ENCODE measurements around the gene FARS2.

Gene FARS2

DNA sequence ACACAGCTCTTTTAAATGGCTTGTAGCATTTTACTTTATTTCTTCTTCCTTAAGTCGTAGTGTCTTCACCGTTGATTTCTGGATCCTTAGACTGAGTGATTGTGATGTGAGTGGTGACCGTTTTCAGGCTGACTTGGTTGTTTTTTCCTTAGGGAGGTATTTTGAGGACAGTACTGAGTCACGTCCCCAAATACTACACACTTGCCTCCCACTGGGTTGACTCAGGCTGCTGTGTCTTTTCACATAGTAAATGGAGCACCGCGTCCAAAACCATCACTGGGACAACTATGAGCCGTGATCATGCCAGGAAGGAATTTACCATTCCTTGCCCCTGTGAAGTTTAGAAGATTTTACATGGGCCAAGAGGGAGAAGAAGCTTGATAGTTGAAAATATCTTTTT lies 174.1 kb downstream of the FARS2 start:
- no peak for DNase-seq

DNA sequence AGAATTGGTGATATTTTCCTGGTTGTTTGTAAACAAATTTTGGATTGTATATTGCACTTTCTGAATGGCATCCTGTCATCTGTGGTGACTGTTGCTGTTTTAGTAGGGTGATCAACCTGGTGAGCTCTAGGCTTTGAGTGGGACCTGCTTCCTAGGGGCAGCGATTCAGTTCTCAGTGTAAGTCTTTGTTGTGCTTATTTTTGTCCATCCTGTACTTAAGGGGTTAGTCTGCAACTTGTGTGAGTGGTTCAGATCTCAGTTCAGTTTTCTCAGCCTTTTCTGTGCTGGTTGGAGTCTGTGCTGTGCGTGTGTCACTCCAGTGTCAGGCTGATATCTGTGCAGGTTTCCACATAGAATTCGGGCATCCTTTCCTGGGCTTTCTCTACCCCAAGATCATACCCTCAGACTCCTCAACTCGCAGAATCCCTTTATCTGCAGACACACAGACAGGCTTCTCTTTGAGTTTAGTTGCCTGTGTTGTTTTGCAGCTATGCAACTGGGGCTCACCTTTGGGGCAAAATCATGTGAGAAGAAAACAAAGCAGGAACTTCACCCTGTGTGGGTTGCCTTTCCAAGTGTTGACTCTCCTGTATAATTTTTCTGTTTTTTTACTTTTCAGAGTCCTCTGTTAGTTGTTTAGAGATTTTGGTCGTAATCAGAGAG lies 177.7 kb downstream of the FARS2 start:
- DNase-seq: no peak

DNA sequence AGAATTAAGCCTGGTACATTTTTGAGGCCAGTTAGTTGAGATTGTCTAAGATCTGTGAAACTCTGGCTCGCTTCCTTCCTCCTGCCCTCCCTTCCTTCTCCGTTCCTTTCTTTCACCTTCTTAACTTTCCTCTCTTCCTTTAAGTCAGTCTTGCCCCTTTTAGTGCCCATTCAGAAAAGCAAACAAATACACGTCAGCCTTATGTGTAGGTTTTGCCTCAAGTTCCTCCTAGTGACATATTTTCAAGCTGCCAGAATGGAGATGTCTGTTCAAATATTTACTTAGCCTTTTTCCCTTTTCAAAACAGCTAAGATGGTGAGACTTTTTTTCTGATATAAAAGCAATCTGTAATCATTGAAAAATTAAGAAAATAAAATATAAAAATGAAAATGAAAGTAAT lies 178.4 kb downstream of the FARS2 start:
- DNase-seq: no peak

DNA sequence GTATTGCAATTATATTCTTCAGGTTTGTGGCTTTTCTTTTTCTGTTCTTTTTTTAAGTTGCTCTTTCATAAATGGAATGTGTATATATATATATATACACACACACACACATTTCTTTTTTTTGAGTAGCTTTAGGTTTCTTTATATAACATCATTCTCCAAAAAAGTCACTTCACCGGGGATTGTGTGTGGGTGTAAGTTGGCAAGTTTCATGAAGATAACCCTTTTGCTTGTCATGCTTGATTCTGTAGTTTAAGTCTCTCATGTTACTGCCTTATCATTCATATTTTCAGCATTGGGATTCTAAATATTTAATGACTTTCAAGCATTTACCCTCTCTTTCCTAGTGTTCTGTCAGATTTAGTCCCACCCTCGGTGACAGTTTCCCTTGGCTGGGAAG lies 181.0 kb downstream of the FARS2 start:
- DNase-seq: no peak

DNA sequence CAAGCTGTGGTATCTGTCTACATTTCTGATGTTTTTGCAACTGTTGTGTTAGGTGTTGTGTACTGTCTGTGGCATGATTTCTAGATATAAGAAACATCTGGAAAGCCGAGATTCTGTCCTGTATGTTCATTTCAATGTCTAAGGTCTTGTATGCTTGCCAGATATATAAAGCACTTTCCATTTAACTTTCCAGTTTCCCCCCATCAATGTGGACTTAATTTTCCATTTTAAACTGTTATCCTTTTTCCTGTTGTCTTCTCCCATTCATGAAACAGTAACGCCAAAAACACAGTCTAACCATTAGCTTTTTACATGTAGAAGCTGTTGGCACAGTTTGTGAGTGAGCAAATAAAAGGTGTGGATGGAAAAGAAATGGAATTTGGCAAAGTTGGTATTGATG lies 181.6 kb downstream of the FARS2 start:
- no peak for DNase-seq

DNA sequence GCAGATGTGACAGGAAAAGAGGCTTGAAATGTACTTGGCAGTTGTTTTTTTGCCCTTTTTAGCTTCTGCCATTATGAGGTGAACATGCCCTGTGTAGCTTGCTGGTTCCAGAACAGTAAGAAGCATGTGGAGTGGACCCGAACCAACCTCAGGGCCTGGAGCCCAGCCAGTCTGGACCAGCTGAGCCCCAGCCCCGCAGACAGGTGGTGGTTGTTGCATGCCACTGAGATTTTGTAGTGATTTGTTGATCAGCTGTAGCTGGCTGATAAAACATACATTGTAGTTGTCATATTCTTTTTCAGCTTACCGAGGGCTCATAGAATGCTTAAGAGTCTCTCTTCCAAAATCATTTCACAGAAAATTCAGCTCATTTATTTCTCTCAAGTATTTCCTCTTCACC lies 182.2 kb downstream of the FARS2 start:
- no peak for DNase-seq

DNA sequence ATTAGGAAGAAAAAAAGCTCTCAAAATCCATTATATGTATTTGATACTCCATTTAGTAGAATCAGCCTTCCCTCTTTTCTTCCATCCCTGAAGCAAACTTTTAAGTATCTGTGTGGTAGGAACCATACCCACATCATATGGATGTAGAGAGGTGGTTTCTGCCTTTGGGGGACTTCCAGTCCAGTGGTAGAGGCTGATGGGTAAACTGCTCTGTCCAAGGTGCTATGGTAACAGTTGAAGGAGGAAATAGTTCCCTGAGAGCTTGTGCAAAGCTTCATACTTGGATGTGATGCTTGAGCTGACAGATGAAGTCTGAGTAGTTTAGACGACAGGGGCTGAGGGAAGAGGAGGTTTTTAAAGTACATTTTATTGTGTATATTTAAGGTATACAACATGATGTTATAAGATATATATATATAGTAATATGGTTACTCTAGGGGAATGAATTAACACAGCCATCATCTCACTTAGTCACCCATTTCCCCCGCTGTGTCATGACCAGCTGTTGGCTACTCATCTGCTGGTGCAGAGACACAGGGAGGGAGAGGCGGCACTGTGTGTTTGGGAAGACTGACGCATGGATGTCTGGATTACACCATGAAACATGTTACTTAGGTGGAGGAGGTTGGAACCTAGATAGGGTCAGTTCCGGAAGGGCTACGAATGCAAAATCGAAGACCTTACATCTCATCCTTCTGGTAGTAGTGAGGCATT lies 185.2 kb downstream of the FARS2 start:
- DNase-seq: no peak

DNA sequence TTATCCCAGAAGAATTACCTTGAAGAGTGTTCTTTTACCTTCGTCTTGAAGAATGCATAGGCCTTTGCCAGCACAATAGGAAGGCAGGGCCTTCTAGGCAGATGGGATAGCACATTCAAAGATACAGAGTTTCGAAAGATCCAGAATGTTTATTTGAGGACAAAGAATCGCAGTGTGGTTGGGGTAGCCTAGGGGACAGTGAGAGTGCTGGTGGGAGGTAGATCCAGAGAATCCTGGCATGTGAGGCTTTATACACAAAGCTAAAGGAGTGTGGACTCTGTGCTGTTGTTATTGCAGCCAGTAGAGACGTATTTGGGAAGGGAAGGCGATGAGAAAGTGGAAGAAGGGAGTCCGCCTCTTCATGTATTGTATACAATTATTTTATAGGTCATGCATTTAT lies 186.6 kb downstream of the FARS2 start:
- DNase-seq: no peak

DNA sequence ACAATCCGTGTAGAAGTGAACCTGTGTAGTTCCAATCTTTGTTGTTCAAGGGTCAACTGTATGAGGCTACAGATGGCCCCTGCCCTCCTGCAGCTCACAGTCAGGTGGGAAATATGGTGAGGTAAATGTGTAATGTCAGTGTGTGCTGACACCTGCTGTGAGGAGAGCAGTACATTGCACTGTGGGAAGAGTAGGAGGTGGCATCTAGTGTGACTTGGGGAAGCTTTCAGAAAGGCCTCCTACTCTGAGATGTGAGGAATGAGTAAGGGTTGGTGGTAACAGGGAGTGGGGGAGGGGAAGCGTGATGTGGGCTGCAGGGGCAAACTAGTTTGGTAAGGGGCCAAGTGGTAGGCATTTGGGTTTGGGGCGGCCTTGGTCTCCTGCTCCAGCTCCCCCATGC lies 188.8 kb downstream of the FARS2 start:
- no peak for DNase-seq

DNA sequence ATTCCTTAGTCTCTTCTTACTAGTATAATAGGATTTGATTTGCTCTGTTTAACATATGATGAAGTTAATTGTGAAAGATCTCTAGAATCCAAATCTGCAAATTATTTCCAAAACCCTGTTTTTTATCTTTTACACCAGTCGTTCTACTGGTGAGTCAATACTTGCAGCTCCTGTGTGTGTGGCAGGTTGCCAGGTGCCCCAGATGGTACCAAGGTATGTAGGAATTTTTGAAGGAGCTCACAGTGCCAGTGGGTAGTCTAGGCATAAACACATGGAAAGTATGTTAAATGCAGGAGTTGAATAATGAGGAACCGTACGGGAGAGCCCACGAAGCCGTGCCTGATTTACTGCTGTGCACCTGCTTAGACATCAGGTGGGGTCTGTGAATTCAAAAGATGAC lies 192.2 kb downstream of the FARS2 start:
- peak in 1 of 2 experiments; percentile 35 for DNase-seq

DNA sequence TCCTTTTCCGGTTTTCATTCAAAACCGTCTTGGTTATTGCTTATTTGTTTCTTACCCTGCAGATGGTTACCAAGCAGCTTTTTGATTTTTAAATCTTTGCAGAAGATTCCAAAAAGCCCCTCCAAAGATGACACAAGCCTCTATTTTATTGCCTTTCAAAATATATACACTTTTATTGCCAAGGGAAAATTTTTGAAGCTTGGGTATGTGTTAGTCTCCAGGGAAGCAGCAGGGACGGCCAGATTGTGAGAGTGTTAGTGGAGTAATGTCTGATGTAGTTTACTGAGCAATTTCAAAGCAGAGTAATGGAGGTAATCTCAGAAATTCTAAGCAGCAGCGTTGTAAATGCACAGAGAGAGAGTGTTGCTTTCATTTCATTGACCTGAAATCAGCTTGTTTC lies 193.8 kb downstream of the FARS2 start:
- DNase-seq: no peak

DNA sequence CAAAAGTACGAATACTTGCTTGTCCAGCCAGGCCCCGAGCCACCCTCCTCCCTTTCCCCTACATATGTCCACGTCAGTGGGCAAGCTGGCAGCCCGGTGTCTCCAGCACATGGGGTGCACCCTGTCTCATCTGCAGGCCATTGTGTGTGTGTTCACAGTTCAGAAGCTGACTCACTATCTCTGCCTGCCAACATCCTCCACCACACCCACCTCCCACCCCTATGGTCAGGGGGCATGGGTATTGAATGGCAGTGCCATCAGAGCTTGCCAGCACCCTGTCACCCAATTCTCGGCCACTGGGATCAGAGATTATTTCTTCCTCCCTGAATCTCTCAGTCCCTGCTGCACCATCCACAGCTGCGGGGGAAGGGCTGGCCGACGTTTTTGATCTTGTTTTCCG lies 195.7 kb downstream of the FARS2 start:
- DNase-seq: no peak

DNA sequence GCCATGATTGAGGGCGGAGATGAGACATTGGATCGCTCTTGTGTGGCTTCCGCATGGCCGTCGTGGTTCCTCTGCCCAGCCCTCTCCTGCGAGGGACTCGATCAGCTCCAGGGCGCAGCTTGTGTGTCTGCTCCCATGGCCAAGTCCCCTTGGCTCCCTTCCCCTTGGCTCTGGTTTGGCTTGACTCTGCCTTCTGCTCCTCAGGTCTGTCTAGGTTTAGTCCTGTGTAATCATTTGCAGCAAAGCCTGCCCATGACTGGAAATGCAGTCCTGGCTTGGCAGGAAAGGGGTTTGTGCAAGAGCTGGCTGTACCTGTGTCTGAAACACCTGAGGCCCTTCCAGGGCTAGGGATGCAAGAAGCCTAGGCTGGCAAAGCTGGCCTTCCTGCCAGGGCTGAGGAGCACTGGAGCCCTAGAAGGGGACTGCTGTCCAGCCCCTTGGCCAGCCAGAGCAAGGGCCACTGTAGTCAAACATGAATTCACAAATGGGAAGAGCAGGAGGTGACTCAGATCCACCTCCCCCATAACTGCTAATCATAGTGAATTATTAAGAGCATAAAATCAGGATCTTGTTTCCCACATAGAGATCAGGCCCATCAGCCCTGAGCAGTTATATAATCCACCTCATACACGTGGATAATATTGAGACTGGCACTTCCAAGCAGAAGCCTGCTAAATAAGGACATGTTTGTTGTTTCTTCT lies 196.8 kb downstream of the FARS2 start:
- peak; percentile 95 to 97 for DNase-seq

DNA sequence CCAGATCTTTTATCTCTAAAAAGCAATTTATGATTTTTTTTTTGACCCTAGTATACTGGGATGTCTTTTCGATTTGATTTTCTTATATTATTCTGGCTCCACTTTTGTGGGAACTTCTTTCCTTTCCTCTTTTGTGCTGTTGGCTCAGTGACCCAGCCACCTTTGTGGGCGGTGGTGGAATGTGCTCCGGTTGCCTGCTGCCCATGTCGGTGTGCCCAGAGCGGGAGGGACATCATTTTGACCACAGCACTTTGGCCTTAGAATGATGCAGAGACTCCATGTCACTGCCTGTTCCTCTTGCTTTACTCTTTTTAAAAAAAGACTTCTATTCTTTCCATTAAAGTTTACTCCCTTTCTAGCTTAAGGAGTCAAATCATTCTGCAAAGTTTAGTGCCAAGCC lies 198.0 kb downstream of the FARS2 start:
- DNase-seq: no peak

DNA sequence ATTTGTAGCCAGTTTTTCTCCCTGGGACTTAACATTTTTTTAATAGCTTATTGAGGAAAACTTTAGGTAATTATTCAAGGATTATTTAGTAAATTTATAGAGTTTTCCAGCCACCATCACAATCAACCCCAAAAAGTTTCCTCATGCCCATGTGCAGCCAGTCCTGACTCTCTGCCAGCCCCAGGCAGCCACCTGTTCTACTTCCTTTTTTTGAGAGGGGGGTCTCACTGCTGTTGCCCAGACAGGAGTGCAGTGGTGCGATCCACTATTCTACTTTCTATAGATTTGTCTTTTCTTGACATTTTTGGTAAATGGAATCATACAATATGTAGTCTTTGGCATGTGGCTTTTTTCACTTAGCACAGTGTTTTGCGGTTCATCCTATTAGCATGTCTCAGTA lies 200.1 kb downstream of the FARS2 start:
- DNase-seq: no peak

DNA sequence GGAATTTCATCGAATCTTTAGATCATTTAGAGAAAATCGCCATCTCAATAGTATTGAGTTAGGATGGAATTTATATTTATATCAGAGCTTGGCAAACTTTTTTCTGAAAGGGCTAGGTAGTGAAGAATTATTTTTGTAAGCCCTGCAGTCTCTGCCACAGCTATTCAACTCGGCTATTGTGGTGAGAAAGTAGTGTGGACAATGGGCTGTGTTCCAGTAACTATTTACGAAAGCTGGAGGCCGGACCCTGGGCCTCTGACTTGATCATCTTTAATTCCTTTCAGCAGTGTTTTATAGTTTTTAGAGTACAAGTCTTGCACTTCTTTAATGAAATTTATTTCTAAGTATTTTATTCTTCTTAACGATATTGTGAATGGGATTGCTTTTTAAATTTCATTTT lies 201.5 kb downstream of the FARS2 start:
- no peak for DNase-seq

DNA sequence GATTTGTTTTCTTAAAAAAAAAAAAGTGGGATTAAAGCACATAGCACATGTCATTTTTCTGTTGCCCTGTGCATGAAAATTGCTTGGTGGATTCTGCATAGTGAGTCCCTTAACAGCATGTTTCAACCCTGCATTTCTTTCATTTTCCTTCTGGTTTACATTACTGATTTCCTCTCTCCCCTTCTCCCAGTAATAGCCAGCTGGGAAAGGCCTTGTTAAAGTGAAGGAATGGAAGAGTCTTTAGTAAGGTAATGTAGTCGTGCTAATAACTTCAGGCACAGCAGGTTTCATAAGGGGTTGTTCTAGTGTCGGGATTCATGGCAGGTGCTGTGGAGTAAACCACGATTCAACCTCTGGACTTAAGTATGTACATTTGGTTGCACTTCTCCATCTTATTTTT lies 202.4 kb downstream of the FARS2 start:
- no peak for DNase-seq

DNA sequence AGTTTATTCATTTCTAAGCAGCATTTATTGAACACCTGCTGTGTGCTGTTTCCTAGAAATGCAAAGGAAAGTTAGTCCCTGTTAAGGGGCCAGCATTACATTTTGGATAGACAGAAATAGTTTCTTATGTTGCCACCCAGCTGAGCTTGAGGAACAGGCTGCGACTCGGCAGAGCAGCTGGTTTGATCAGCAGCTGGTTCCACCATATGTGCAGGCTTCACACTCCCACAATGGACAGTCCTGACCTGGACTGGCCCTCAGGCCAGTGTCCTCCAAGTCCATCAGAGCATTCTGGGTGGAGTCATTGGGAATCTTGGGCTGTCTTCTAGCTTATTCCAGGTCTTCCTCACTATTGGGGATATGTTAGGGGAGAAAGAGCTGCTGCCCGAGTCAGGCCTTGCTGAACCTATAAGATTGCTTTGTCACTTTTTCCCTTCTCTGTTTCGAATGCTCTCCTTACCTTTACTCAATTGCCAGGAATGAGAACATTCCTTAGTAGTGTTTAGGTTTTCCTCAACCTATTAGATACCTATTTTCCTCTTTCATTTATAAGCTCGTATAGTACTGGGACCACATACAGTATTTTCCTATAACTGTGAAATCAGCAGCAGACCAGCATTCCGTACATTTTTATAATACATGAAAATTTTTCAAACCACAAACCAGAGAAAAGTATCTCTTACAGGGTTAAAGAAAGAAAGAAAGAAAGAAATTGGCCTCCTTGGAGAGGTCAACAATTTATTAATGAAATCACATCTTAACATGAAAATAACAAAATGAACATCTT lies 203.0 kb downstream of the FARS2 start:
- no peak for DNase-seq

DNA sequence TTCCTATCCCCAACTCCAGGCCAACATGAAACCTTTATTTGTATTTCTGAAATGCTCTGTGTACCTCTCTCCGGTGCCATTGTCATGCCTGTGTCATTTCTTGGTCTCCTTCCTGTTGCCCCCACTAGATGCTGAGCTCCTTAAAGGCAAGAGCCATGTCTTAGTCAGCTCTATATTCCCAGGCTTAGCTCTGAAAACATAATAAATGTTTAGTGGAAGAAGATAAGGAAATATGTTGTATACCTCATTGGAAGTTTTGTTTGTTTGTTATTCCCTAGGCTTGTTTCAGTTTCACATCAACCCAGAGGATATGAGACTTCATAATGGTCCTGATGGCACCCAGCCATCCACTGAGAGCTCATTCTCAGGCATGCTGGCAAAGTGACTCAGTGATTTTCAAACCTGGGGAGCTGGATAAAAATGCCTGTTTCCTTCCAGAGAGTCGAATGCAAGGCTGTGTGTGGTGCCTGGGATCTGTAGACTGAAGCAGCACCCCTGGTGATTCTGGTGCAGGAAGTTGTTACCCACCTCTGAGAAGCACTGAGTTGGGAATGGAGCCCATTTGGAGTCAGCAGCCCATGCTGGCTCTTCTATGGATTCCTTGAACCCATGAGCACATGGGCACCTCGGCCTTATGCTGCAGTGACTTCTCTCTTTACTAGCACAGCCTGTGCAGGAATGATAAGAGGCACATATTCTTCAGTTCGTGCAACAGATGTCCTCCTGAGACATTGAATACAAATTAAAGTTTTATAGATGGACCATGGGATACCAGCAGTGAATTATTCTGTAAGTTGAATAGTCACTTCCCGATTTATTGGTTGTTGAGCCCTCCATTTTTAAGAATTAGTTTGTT lies 205.2 kb downstream of the FARS2 start:
- no peak for DNase-seq

DNA sequence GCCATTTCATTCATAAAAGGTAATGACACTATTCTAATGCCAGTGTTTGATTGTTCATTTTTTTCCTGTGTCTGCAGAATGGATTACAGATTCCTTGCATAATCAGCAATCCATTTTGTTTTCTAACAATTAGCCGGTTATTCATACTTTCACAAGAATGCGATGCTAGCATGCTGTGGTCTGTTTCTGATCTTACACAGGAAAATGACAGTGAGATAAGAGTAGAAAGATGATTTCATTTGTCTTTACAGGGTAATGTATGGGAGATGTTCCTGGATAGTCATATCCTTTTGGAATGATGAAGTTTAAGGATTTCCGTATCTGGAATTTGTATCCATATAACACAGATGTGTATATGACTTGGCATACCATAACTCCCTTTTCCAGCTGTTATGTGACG lies 207.3 kb downstream of the FARS2 start:
- no peak for DNase-seq

DNA sequence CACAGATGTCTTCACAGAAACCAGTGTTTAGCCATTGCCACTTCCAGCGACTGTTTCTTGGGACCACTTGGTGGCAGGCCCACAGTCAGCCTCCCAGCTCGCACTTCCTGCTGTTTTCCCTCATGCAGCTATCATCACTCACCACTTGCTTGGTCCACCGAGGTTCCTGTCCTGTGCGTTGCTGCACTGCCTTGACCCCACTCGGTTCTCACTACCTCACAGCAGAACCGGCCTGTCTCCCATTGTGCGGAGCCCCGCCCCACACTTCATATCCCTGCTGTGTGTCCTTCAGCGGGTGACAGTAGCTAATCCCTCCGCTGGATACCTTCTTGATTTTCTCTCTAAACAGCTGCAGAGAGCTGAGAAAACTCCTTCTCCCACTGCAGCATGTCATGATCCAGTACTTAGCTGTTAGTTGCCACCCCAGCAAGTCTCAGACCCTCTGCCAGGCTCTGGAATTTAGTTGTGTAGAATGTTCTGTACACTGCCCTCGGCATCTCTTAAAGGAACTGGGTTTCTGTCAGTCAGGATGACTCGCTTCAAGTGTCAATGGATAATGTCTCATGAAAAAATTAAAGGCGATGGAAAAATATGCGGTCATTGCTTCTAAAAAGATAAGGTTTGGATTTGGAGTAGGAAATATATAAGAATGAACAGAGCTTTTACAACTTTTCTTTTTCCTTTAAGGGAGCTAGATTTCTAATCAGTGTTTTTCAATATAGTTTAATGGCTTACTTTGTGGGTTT lies 208.0 kb downstream of the FARS2 start:
- no peak for DNase-seq

DNA sequence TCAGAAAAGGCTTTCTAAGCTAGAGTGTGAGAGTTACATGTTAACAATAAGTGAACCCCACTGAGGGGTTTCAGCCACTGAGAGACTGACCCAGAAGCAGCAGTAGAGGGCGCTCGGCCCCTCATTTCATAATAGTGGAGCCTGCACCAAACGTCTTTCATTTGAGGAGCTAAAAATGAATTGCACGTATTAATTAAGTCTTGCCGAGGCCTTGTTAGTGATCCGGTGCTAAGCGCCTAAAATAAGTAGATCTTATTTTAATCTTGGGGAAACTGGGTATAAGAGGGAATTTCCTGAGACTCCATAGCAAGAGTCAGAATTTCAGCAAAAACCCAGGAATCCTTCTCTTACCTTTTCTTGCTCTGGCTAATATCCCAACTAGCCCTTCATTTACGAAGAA lies 209.7 kb downstream of the FARS2 start:
- no peak for DNase-seq
